Fibroblast of lung (primary cell): ENCODE results near the gene STARD10.

Experiments used
- CTCF ChIP-seq, 2 donors: IDR thresholded peaks in 1 of 2; conservative IDR thresholded peaks in 1 of 2; 1 replicate in 1 of 2; 2 replicates in 1 of 2; pipeline ENCODE4 v1.5.1; 2011 to 2012; ENCODE audit warnings: low read length in 2 of 2, control low read depth in 1 of 2, inconsistent platforms in 1 of 2, low read depth in 1 of 2, mild to moderate bottlenecking in 1 of 2
- EZH2 ChIP-seq: IDR thresholded peaks from 2 replicates; pipeline ENCODE4 v1.5.1; 2012; ENCODE audit warnings: low read length, control low read depth, mild to moderate bottlenecking; ENCODE audit errors: missing control alignments

- TF ChIP-seq CTCF (conservative IDR thresholded peaks at IDR 0.05 in 1 of 2, IDR thresholded peaks at IDR 0.05 in 1 of 2; ENCODE audit: low read depth in 1 of 2, low read length in 2 of 2) (no peak), EZH2 (no peak)
These were observed 75.7 kb downstream of the STARD10 start for GRCh38 chr11:72718101-72718501.
